AG09309 (cell line): ENCODE results near the gene PAEP.

ENCODE experiments used
- DNase-seq: peaks from one replicate; pipeline ENCODE4 v3.0.0-alpha.2; 2010; ENCODE audit warnings: low read depth
- H3K4me3 ChIP-seq: 2 replicates; pipeline ENCODE4 v1.5.1; 2011; ENCODE audit warnings: mild to moderate bottlenecking, low read depth, low read length, moderate library complexity; ENCODE audit not compliant: control insufficient read depth
- CTCF ChIP-seq: IDR thresholded peaks from 2 replicates; pipeline ENCODE4 v1.5.1; 2011; ENCODE audit warnings: mild to moderate bottlenecking, low read depth, low read length, inconsistent platforms; ENCODE audit not compliant: insufficient read depth, control insufficient read depth; ENCODE audit errors: missing control alignments

PAEP gene

GRCh38 chr9:135550344-135550918, 11.1 kb upstream of the PAEP start:
- no peak for TF ChIP-seq CTCF
- no peak overlapping the region for H3K4me3 ChIP-seq
- no peak for DNase-seq

GRCh38 chr9:135551031-135551430, 10.5 kb upstream of the PAEP start:
- H3K4me3 ChIP-seq: no peak overlapping the region
- no peak for DNase-seq
- TF ChIP-seq CTCF: no peak

GRCh38 chr9:135551456-135551855, 10.1 kb upstream of the PAEP start:
- TF ChIP-seq CTCF: no peak
- H3K4me3 ChIP-seq: no peak overlapping the region
- DNase-seq: no peak

- TF ChIP-seq CTCF: no peak
- no peak overlapping the region for H3K4me3 ChIP-seq
- DNase-seq: no peak
Measured at GRCh38 chr9:135552021-135552697, 9.4 kb upstream of the PAEP start.

GRCh38 chr9:135552698-135553171, 8.8 kb upstream of the PAEP start:
- no peak for DNase-seq
- no peak for TF ChIP-seq CTCF

GRCh38 chr9:135554718-135555117, 6.8 kb upstream of the PAEP start:
- no peak overlapping the region for H3K4me3 ChIP-seq
- no peak for TF ChIP-seq CTCF
- no peak for DNase-seq

More at GRCh38 chr9:135552698-135553171, 8.8 kb upstream of the PAEP start:
- no peak overlapping the region for H3K4me3 ChIP-seq
